ENCODE data around the gene S100A2.
"Not testable (repeated sequence)": the region's sequence is repeated elsewhere in the genome, so short reads cannot be mapped to it uniquely, and the experiment has no call there.

The S100A2 gene

DNA sequence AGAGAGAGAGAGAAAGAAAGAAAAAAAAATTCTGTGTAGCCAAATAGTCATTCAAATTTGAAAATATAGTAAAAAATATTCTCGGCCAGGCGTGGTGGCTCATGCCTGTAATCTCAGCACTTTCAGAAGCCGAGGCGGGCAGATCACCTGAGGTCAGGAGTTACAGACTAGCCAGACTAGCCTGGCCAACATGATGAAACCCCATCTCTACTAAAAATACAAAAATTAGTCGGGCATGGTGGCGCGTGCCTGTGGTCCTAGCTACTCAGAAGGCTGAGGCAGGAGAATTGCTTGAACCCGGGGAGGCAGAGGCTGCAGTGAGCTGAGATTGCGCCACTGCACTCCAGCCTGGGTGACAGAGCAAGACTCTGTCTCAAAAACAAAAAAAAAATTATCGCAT, 22.4 kb upstream of the S100A2 start:
- not testable (repeated sequence) for DNase-seq

- DNase-seq: no peak
Measured at GRCh38 chr1:153587314-153587713, 21.7 kb upstream of the S100A2 start.

DNA sequence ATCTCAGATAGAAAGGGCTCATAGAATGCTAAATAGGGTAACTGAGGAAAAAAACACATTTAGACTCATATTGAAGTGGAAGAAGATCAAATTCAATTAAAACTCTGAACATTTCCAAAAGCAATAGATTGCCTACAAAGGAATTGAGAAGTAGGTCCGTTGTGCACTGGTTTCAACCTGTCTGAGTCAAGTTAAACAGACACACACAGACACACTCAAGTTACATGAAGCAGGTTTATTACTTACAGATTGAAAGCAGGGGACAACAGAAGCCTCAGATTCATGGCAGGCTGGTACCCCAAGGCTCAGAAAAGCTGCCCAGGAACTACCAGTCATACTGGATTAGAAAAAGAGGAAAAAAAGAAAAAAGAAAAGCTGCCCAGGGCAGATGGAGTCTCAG, 20.7 kb upstream of the S100A2 start:
- DNase-seq: no peak

- no peak for DNase-seq
Measured at GRCh38 chr1:153585006-153585405, 19.4 kb upstream of the S100A2 start.

GRCh38 chr1:153583976-153584375, 18.3 kb upstream of the S100A2 start:
- DNase-seq: no peak

GRCh38 chr1:153583514-153583913, 17.9 kb upstream of the S100A2 start:
- DNase-seq: not testable (repeated sequence)

DNA sequence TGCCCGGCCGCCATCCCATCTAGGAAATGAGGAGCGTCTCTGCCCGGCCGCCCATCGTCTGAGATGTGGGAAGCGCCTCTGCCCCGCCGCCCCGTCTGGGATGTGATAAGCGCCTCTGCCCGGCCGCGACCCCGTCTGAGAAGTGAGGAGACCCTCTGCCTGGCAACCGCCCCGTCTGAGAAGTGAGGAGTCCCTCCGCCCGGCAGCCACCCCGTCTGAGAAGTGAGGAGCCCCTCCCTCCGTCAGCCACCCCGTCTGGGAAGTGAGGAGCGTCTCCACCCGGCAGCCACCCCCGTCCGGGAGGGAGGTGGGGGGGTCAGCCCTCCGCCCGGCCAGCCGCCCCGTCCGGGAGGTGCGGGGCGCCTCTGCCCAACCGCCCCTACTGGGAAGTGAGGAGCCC, 17.2 kb upstream of the S100A2 start:
- DNase-seq: not testable (repeated sequence)

GRCh38 chr1:153578936-153579335, 13.3 kb upstream of the S100A2 start:
- no peak for DNase-seq

GRCh38 chr1:153578490-153578889, 12.8 kb upstream of the S100A2 start:
- no peak for DNase-seq

DNA sequence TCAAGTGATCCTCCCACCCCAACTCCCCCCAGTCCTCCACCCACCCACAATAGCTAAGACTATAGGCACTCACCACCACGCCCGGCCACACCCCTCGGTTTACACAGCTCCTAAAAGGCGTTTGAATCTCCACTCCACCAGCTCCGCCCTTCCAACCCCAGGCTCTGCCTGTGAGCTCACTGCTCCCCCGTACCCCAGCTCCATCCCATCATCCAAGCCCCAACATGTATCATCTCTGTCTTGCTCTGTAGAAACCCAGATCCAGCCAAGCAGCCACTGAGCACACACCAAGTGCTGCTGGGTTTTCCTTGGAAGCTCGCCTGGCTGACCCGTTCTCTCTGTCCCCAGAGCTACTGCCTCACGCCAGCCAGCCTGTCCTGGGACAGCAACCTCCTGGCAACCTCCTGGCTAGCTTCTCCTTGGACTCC, 12.0 kb upstream of the S100A2 start:
- no peak for DNase-seq

DNA sequence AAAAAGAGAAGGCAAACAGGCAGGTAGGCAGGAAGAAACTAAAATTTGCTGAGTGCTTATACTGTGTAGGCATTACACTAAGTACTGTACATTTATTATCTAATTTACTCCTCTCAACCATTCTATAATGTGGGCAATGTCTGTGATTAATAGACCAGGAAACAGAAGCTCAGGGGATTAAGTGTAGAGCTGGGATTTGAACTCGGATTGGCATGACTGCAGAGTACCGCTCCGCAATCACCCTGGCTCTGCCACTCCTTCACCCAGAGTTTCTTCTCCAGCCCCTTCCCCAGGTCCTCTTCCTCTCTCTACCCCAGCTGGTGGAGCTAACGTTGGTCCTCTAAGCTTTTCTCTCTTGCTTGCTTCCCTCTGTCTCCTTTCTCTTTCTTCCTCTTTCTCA, 11.5 kb upstream of the S100A2 start:
- DNase-seq: no peak

DNA sequence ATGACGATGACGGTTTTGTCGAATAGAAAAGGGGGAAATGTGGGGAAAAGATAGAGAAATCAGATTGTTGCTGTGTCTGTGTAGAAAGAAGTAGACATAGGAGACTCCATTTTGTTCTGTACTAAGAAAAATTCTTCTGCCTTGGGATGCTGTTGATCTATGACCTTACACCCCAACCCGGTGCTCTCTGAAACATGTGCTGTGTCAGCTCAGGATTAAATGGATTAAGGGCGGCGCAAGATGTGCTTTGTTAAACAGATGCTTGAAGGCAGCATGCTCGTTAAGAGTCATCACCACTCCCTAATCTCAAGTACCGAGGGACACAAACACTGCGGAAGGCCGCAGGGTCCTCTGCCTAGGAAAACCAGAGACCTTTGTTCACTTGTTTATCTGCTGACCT, 9.9 kb upstream of the S100A2 start:
- not testable (repeated sequence) for DNase-seq

DNA sequence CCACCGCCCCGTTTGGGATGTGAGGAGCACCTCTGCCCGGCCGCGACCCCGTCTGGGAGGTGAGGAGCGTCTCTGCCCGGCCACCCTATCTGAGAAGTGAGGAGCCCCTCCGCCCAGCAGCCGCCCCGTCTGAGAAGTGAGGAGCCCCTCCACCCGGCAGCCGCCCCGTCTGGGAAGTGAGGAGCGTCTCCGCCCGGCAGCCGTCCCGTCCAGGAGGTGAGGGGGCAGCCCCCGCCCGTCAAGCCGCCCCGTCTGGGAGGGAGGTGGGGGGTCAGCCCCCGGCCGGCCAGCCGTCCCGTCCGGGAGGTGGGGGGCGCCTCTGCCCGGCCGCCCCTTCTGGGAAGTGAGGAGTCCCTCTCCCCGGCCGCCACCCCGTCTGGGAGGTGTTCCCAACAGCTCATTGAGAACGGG, 9.4 kb upstream of the S100A2 start:
- not testable (repeated sequence) for DNase-seq

DNA sequence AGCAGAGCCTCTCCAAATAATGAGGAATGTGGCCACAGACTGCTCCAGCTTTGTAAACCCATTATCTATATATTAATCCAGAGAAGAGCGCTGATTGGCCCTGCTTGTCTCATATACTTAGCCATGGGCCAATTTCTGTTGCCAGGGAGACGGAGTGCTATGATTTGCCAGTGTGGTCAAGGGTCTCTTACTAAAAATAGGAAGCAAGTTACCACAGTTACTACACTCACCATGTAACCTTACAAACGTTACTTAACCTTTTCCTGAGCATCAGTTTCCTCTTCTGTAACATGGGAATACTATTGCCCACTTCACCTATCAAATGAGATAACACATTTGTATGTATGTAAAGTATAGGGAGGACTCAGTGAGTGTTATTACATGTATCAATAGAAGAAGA, 7.7 kb upstream of the S100A2 start:
- DNase-seq: no peak

GRCh38 chr1:153572569-153573015, 6.9 kb upstream of the S100A2 start:
- peak in 1 of 4 experiments; percentile 28 for DNase-seq

DNA sequence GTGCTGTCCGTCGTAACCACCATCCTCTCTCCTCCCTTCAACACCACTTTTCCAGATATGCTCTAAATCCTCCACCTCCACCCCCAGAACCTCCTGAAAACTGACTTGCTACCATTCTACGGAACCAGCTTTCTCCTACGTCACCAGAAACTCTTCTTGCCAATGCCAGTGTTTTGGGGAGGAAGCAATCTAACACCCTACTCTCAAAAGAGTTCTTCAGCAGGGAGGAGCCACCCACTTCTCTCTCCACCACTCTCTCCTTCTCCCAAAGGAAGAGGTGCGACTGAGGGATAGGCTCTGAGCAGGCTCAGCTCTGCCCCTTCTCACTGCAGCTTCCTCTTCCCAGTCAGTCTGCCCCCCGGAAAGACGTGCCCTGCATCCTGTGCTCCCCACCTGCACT, 6.1 kb upstream of the S100A2 start:
- DNase-seq: no peak

DNA sequence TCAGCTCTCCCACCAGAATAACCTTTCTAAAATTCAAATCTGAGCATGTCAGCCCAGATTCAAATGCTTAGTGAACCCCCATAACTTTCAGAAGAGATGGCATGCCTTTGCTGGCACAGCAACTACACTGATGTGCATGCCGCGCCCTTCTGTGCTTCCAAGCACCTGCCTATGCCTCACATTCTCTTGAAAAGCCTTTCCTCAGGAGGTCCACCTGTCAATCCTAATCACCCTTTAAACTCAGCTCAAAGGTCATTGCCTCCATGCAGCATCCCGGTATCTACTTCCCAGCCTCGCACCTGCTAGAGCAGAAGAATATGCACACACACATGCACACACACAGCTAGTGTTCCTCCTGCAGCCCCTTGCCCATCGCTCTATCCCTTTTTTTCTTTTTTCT, 5.2 kb upstream of the S100A2 start:
- DNase-seq: no peak

- no peak for DNase-seq
Measured at GRCh38 chr1:153569465-153569864, 3.8 kb upstream of the S100A2 start.

- peak; percentile 38 to 66 (median 56) for DNase-seq
Measured at GRCh38 chr1:153568367-153569099, 2.9 kb upstream of the S100A2 start.

DNA sequence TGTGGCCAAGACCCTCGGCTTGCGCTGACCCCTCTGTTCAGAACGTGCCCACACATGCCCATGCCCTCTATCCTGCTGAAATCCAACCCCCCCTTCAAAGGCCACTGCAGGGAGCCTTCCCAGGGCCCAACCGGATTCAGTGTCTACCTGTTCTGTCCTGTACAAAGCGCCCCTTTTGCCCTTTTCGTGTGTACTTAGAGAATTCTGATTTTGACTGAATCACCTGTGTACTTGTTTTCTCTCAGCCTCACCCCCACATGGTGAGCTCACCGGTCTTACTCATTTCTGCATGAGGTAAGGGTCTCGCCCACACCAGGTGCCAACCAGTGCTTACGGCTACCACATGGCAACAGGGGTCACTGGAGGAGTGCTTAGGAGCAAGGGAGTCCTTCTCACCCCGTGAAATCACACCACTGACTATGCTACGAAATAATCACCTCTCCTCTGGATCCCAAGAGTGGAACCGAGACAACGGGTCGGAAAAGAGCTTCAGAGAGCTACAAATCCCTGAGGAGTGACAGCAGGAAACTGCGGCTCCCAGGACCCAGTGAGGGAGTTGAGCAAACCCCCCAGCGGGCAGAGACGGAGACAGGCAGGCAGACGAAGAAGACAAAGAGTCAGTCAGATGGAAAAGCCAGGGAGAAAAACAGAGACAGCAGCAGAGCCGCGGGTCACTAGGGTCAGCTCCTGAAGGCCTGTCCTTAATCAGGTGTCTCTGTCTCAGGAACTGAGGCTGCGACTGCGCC, 2.1 kb upstream of the S100A2 start:
- no peak for DNase-seq

GRCh38 chr1:153566414-153567371, 1.0 kb upstream of the S100A2 start:
- peak; percentile 39 to 73 (median 56) for DNase-seq

DNA sequence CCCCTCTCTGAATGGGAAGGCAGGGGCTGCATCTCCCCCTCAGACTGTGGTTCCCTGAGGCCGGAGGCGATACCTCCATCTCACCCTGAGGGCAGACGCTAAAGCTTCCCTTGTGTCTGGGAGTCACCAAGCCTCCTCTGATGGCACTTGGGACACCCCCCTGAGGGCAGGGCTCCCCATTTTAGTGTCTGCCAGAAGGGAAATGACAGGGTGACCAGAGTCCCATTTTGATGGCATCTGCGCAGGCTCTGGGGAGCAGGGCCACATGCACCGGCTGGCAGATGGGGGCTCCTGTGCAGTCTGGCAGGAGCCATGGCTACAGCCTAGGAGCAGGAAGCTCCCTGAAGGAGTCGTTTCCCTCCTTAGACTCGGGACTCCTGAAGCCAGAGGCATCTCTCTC, 1.7 kb downstream of the S100A2 start:
- no peak for DNase-seq

- DNase-seq: no peak
Measured at GRCh38 chr1:153563483-153563901, 2.2 kb downstream of the S100A2 start.

Data from activated naive CD4-positive, alpha-beta T cell (primary cell).